ENCODE data around the gene PLSCR3.

PLSCR3 gene

GRCh38 chr17:7394452-7395191, at the start of gene PLSCR3:
TSS of gene PLSCR3 (minus strand) at chr17:7394525. CDS start at chr17:7394110, 415 bp downstream.
- peak; percentile 62 for DNase-seq (ENCODE audit: low read depth, low spot score)

GRCh38 chr17:7443499-7444485, 49.5 kb upstream of the PLSCR3 start:
- no peak for DNase-seq (ENCODE audit: low read depth, low spot score)

DNA sequence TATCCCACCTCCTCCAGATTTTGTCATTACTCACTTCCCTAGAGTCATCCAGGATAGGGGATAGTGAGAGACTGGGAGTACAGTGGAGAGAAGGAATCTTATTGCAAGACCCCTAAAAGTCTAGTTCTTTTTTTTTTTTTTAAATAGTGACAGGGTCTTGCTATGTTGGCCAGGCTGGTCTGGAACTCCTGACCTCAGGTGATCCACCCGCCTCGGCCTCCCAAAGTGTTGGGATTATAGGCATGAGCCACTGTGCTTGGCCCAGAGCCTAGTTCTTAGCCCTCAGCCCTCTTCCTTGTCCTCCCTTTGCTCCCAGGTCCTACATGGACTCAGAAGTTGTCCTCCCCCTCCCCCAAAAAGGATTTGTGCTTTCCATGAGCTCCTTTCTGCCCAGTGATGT, 47.8 kb upstream of the PLSCR3 start:
- DNase-seq (ENCODE audit: low read depth, low spot score), result no peak

GRCh38 chr17:7441266-7441665, 46.9 kb upstream of the PLSCR3 start:
- DNase-seq (ENCODE audit: low read depth, low spot score), result no peak

- DNase-seq (ENCODE audit: low read depth, low spot score), result no peak
Observed at GRCh38 chr17:7440834-7441195, 46.5 kb upstream of the PLSCR3 start.

DNA sequence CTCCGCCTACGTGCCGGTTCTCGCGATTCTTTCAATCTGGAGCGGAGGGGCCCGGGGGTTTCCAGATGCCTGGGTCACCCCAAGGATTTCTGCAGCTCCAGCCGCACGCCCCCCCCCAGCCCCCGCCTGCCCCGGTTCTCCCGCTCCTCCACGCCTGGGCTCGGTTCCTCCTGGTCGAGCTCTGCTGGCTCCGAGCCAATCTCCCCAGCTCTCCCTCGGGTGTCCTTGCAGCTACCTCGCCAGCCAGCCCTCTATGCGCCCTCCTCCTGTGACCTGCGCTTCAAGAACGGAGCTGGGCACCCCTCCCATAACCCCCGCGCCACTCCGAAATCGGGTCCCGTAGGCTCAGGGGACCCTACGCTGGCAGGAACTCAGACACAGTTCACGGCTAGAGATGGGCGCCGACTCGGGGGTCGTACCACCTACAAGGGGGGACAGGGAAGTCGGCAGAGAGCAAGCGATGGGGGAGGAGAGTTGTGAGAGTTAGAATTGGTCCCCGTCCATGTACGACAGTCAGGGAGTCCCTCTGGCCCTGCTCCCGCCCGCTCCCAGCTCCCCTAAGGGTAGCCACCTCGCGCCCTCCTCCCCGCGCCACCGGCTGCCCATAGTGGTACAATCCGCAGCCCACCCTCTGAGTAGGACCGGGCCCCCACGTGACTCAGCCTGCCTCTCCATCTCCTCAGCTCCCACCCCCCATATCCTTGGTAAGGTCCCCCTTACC, 45.9 kb upstream of the PLSCR3 start:
- DNase-seq (ENCODE audit: low read depth, low spot score), result no peak

GRCh38 chr17:7439462-7440112, 45.3 kb upstream of the PLSCR3 start, which contains the start of gene FGF11:
TSS of gene FGF11 (plus strand) at chr17:7439512. CDS start at chr17:7439621, 109 bp downstream.
- DNase-seq (ENCODE audit: low read depth, low spot score), result no peak

DNA sequence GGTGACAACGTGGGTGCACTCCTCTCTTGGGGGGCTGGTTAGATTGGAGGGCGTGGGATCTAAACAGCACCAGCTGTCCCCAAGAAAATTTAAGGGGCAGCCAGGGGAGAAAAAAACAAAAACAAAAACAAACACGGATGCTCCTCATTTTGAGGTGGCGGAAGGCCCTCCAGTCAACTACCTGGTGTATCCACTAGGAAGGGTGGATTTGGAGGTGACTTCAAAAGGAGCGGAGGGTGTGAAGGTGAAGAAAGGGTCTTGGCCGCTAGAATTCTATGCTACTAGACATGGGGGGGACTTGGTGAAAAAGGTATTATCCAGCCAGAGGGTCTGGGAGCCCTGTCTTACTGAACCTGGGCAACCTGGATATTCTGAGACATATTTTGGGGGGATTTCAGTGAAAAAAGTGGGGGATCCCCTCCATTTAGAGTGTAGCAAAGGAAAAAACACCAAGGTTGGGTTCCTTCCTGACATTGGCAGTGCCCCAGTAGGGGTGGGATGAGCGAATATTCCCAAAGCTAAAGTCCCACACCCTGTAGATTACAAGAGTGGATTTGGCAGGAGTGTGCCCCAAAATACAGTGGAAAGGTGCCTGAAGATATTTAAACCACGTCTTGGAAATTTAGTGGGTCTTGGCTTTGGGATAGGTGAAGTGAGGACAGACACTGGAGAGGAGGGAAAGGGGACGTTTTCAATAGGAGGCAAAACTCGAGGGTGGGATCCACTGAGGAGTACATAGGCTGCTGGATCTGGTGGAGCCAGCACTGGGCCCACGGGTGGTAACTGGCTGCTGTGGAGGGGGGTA, 44.5 kb upstream of the PLSCR3 start:
- DNase-seq (ENCODE audit: low read depth, low spot score), result no peak

DNA sequence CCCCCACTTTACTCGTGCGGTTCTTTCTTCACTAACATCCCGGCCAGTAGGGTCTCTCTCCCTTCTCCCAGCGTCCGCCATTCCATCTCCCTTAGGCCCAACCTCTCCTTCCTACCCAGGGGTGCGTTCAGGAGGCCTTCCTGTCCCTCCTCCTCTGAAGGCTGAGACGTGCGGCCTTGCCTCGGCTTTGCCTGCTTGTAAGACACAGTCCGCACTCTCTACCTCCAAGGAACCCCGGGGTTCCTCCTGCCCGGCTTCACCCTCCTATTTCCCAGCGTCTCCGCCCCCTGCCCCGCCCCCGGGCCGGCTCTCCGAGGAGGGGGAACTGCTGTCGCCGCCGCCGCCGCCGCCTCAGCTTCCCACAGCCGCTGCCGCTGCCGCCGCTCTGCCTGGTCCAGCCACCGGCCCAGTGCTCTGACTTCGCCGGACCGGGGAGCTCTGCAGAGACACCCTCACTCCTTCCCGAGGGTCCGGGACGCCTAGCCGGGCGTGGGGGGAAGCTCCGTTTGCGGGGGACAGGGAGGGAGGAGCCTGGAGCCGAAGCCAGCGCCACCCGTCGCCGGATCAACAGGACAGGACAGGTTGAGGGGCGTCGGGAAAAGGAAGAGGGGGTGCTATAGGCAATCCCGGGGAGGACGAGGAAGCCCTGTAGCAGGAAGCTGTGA, 43.8 kb upstream of the PLSCR3 start:
- DNase-seq (ENCODE audit: low read depth, low spot score), result no peak

DNA sequence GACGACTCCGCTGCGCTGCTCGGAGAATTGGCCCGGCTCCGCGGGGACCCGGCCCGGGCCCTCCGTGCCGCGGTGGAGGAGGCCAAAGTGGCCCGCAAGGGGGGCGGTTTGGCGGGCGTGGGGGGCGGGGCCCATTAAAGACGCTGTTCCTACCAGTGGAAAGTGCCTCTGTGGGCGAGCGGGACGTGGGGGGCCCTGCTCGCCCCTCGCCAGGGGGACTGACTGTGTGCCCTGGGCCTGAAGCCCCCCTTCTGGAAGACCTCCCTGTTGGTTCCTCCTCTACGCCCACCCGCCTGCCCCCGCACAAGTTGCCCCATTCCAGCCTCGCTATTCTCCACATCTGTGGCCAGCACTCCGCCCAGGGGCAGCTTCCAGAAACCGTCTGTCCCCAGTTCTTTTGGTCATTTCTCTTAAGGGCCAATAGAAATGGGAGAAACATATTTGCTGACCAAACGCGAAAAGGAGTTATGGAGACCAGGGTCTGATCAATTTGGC, 43.1 kb upstream of the PLSCR3 start:
- DNase-seq (ENCODE audit: low read depth, low spot score), result no peak

GRCh38 chr17:7436556-7437368, 42.4 kb upstream of the PLSCR3 start:
- DNase-seq (ENCODE audit: low read depth, low spot score), result peak; percentile 53

- peak; percentile 23 for DNase-seq (ENCODE audit: low read depth, low spot score)
Observed at GRCh38 chr17:7435676-7436555, 41.6 kb upstream of the PLSCR3 start.

DNA sequence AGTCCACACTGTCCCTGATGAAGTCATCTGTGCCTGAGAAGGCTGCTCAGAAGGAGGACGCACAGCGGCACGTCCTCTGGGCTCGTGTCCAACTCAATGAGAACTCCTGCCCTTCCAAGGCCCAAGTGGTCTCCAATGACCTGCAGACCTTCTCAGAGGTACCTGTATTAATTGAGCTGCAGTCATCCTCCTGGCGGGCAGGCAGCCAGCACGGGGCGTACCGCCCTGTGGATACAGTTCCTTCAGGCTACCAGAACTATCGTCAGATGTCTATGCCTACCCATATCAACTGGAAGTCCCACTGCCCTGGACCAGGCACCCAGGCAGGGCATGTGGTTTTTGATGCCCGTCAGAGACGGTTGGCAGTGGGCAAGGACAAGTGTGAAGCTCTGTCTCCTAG, 38.0 kb upstream of the PLSCR3 start:
- DNase-seq (ENCODE audit: low read depth, low spot score), result no peak

GRCh38 chr17:7431231-7431630, 36.9 kb upstream of the PLSCR3 start:
- no peak for DNase-seq (ENCODE audit: low read depth, low spot score)

DNA sequence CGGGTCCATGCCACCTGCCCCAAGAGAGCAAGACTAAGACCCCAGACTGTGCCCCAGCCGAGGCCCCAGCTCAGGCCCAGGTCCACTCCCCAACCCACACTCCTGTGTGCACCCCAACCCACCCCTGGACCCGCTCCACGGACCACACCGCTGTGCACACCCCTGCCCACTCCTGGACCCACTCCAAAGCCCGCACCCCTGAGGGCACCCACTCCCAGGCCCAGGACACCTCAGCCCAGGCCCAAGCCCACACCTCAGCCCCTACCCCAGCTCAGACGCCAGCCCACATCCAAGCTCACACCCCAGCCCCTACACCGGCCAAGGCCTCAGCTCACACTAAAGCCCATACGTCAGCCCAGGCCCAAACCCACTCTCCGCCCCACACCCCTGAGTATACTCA, 35.4 kb upstream of the PLSCR3 start:
- DNase-seq (ENCODE audit: low read depth, low spot score), result no peak

- DNase-seq (ENCODE audit: low read depth, low spot score), result no peak
Observed at GRCh38 chr17:7428557-7428956, 34.2 kb upstream of the PLSCR3 start, which contains the start of gene SPEM3. TSS of gene SPEM3 (plus strand) at chr17:7428857. CDS start at chr17:7428903, 46 bp downstream.

GRCh38 chr17:7427549-7427948, 33.2 kb upstream of the PLSCR3 start:
- DNase-seq (ENCODE audit: low read depth, low spot score), result no peak

All from activated CD4-positive, CD25-positive, alpha-beta regulatory T cell treated with anti-CD3 and anti-CD28 coated beads, Interleukin-2, amount 50 U/mL, for 16 hours (primary cell).